Measurements from ENCODE around the gene PGM2.
"Not testable (repeated sequence)": the region's sequence is repeated elsewhere in the genome, so short reads cannot be mapped to it uniquely, and the experiment has no call there.

Gene PGM2

DNA sequence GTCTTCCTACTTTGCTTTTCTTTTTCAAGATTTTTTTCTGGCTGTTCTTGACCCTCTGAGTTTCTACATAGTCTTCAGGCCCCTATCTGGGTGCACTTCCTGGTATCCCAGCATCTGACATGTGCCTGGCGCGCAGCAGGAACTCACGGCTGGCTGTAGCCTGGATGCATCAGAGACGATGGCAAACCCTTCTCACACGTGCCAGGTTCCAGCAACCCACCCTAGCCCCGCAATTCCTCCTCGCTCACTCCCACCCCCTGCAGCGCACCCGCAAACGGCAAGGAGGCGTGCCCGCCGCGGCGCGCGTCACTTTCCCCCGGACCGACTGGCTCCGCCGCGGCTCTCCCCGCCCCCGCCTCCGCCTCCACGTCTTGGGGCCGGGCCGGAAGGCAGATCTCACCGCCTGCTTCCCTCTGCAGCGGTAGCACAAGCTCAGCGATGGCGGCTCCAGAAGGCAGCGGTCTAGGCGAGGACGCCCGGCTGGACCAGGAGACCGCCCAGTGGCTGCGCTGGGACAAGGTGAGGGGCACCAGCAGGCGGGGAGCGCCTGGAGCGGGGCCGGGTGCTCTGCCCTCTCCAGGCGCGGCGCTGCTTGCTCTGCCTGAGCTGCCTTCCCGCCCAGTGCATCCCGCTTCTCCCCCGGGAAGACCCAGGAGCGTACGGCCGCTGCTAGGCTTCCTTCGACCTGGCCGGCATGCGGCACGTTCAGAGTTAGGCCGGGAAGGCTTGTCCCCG, at the start of gene PGM2:
TSS of gene PGM2 (plus strand) at position 392 of the 735 bp plus-strand sequence. CDS start at position 439, 47 bp downstream.
- peak; percentile 81 for DNase-seq (ENCODE audit: low spot score)

DNA sequence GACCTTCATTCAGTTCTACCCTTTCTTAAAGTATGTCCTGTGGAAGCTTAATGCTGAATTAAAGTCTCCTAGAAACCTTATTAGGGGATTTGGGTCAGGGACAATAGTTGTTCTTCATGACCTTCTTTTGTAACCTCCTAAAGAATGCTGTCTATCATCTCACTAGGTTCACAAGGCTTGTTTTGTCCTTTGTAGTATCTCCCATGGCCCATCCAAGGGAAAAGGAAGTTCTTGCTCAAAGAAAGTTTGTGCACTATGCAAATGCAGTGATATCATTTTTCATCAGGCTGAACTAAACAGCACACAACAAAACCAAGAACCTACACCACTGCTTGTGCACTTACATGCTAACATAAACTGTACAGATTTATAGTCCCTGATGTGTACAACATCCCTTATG, 46.6 kb upstream of the PGM2 start:
- no peak for DNase-seq (ENCODE audit: low spot score)

DNA sequence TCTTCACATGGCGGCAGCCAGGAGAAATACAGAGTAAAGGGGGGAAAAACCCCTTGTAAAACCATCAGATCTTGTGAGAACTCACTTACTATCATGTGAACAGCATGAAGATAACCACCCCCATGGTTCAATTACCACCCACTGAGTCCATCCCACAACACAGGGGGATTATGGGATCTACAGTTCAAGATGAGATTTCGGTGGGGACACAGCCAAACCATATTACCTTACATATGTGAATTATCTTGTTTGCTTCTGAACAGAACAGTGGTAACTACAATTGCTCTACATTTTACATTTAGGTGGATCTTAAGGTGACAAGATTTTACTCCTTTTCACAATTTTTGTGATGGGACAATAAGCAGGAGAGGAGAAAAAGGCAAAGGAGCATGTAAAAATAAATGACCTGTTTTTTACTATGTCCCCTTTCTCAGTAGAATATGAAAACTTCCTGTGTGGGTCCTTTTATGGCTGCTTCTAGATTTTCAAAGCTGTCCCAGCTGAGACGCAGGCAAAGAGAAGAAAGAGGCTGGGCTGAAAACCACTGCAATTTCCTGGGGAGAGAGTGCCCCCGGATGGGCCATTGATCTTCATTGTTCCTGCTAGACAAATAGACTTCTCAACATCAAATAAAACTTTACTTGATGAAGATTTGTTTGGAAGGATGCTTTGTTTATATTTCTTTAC, 45.9 kb upstream of the PGM2 start:
- no peak for DNase-seq (ENCODE audit: low spot score)

DNA sequence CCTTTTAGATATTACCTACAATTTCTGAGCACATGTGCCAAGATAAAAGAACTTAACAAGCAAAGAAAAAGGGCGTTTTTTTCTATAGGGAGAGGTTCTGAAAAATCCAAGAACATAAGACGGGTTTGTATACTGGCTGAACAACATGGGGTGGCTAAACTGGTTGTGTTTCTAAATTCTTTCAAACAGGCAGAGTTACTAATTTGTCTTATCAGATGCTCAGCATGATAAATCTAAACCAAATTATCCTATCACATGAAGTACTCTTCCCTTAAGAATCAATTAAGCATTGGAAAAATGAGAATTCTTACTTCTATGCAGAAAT, 45.4 kb upstream of the PGM2 start:
- no peak for DNase-seq (ENCODE audit: low spot score)

DNA sequence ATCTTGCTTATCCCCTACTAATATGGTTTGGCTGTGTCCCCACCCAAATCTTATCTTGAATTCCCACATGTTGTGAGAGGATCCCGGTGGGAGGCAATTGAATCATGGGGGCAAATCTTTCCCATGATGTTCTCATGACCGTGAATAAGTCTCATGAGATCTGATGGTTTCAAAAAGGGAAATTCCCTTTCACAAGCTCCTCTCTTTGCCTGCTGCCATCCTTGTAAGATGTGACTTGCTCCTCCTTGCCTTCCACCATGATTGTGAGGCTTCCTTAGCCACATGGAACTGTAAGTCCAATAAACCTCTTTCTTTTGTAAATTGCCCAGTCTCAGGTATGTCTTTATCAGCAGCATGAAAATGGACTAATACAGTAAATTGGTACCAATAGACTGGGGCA, 40.2 kb upstream of the PGM2 start:
- DNase-seq (ENCODE audit: low spot score) = not testable (repeated sequence)

DNA sequence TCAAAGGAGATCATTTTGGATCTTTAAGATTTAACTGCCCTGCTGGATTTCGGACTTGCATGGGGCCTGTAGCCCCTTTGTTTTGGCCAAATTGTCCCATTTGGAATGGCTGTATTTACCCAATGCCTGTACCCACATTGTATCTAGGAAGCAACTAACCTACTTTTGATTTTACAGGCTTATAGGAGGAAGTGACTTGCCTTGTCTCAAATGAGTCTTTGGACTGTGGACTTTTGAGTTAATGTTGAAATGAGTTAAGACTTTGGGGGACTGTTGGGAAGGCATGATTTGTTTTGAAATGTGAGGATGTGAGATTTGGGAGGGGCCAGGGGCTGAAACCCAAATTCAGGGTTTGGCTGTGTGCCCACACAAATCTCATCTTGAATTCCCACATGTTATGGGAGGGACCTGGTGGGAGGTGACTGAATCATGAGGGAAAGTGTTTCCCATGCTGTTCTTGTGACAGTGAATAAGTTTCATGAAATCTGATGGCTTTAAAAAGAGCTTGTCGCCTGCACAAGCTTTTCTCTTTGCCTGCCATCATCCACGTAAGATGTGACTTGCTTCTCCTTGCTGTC, 38.5 kb upstream of the PGM2 start:
- not testable (repeated sequence) for DNase-seq (ENCODE audit: low spot score)

DNA sequence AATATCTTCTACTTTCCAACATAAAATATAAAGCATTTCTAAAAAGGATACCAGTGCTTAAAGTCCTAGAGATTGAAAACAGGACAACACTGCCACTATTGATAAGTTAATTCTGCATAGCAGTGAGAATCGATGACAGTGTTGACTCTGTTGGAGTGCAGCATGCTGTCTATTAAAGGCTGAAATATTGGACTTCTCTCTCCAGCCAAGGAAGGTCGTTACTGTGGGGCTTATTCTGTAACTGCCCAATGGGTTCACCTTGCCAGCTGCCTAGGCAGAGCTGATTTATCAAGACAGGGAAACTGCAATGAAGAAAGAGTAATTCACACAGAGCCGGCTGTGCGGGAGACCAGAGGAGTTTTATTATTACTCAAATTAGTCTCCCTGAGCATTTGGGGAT, 37.7 kb upstream of the PGM2 start:
- DNase-seq (ENCODE audit: low spot score) = no peak

DNA sequence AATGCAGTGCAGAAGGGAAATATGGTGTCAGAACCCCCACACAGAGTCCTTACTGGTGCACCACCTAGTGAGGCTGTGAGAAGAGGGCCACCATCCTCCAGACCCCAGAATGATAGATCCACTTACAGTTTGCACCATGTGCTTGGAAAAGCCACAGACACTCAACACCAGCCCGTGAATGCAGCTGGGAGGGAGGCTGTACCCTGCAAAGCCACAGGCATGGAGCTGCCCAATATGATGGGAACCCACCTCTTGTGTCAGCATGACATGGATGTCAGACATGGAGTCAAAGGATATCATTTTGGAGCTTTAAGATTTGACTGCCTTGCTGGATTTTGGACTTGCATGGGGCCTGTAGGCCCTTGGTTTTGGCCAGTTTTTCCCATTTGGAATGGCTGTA, 34.2 kb upstream of the PGM2 start:
- no peak for DNase-seq (ENCODE audit: low spot score)

DNA sequence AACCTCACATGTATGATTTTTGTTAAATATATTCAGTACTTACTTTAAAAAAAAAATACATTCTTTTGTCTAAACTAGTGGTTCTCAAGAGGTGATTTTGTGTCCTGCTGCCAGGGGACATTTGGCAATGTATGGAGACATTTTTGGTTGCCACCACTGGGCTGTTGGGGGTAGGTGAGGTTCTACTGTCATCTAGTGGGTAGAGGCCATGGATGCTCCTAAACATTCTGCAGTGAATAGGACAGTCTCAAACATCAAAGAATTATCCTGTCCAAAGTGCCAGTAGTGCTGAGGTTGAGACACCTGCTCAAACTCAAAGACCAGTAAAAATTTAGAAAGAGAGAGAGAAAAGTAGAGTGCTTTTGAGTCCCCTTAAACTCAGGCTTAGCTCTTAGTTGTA, 32.9 kb upstream of the PGM2 start:
- peak; percentile 11 for DNase-seq (ENCODE audit: low spot score)

DNA sequence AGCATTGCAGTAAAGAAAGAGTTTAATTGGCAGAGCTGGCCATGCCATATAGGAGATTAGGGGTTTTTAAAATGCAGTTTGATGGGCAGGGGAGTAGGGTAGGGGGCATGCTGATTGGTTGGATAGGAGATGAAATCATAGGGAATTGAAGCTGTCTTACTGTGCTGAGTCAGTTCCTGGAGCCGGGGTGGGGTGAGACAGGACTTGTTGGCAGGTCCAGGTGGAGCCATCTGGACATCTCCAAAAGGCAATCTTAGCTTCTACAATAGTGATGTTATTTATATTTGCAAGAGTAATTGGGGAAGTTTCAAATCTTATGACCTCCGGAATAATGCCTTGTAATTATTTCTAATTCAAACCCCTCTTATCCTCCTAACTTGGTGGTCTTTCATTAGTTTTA, 32.4 kb upstream of the PGM2 start:
- no peak for DNase-seq (ENCODE audit: low spot score)

DNA sequence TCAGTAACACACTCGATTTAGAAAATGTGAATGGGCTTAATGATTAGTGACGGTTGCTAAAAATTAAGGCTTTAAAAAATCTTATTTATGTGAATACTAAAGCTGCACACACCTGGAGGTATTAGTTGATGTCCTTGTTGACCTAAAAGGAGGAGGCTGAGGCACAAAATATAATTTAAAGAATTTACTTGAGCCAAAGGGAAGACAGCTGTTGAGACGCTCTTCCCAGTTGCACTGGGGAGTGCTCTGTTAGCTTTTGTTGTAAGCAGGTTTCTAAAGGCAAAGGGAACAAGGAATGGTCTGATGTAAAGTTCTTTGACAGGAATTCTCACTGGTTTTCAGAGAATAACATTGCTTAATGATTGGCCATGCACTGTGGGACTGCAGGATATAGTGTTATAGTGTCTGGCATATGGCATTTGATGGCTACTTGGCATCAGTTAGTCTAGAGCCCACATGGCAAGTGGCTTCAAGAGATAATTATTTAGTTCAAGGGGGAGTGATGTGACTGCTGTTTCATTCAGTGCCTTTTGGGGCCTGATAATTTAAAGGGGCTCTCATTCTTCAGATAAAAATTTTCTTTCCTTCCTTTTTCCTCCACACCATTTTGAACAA, 30.8 kb upstream of the PGM2 start:
- no peak for DNase-seq (ENCODE audit: low spot score)

DNA sequence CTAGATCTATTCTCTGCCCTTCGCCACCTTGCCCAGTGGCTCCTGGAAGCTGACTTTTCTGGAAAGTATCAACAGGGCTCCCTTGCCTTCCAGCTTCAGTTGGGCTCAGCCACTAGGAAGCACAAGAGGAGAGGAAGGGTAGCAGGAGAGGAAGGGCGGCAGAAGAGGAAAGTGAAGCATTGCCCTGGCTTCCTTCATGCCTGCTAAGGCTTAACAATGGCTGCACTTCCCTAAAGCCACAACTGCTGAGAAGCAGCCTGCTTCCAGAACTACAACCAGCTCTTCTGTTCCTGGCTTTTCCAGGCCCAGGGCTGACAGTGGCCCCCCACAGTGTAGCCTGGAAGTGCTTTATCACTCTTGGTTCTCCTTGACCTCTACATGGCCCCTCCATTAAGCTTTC, 29.1 kb upstream of the PGM2 start:
- DNase-seq (ENCODE audit: low spot score) = no peak

DNA sequence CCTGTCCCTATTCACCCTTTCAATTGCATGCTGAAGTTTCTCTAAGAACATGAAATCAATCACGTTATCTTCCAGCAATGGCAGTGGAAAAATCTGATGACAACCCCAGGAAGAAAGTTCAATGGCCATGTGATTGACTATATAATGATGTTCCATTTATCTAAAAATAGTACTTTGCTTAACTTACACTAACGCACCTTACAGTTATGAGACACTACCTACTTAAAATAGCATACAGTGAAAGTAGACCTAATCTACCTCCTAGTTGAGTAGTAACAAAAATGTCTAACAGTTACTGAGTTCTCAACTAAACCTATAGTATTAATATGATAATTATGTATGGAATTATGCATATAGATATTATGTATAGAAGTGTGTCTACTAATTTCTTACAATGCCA, 28.6 kb upstream of the PGM2 start:
- no peak for DNase-seq (ENCODE audit: low spot score)

DNA sequence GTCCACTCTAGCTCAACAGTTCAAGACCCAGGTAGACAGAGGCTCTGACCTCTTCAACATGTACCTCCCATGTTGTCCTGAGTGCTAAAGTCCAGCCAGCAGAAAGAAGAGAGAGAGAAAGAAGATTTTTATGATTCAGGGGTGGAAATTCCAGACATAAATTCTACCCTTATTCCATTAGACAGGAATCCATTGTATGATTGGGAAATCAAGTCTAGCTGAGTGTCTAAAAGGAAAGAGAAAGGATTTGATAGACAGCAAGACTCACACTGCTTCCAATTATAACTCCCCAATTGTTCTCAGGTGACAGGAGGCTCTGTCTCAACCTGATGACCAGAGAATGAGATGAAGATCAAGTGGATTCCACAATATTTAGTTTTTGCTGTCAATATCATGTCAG, 27.9 kb upstream of the PGM2 start:
- DNase-seq (ENCODE audit: low spot score) = no peak

DNA sequence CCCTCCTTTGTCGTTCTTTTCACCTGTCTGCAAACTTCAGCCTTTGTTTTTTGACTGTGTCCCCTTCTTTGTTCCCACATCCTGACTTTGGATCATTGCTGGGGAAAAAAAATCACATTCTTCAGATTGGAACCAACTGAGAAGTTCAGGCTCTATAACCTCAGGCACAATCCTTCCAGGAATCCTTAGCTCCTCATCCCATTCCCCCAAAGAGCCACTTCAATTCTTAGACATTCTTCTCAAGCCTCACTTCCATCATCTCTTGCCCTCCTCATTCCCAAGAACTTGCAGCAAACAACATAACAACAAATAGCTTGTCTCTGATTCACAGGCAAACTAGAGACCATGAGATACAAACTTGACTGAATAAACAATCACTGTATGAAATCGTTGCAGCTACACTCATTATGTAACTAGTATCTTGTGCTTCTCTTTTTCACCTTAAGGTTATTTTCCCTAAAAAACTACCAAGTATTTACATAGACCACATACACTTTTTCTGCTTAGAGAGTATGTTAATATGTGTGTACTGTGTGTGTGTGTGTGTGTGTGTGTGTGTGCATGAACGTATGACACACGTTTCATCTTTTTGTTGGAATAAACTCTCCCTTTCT, 26.4 kb upstream of the PGM2 start:
- DNase-seq (ENCODE audit: low spot score) = peak; percentile 15

DNA sequence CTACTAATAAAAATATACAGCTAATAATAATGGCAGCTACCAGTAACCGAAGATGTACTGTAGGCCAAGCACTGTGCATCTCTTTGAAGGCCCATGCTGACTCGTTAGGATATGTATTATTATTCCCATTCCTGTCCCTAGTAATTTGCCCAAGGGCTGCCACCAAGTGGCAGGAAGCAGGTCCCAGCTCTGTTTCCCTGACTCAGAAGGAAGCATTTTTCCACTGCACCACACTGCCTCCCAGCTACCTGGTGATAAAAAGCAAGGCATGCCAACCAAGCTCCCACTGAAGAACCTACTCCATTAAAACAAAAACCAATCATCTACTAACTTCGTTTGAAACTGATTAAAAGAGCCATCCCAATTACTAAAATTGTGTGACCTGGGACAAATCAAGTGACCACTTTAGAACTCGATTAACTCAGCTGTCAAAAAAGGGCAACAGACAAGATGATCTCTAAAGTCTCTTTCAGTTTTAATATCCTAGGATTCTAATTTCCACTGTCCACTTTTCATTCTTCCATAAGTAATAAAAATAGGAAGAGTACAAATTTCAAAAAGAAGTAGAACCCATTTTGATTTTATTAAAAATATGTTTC, 24.3 kb upstream of the PGM2 start:
- peak; percentile 25 for DNase-seq (ENCODE audit: low spot score)

DNA sequence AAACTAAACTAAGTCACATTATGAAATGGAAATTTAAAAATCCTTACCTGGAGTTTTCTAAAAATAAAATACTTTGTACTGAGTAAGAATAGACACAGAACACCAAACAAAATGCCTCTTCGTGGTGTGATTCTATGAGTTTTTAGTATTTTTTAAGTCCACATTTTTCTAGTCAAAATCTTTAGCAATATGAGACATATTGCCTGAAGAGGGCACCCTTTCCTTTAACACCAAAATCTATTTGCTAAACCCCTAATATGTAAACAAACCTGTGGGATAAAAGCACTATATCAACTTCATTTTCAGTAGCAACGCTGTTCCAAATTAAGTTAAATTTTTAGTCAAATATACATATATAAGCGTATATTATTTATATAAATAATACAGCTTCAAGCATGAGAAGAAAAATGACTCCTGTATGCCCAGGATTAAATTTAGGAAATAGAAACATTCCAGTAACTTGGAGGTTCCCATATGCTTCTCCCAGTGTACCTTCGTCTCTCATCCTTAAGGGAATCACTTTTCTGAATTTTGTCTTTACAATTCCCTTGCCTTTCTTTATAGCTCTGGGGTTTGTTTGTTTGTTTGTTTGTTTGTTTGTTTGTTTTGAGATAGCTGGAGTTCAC, 23.0 kb upstream of the PGM2 start:
- DNase-seq (ENCODE audit: low spot score) = no peak

DNA sequence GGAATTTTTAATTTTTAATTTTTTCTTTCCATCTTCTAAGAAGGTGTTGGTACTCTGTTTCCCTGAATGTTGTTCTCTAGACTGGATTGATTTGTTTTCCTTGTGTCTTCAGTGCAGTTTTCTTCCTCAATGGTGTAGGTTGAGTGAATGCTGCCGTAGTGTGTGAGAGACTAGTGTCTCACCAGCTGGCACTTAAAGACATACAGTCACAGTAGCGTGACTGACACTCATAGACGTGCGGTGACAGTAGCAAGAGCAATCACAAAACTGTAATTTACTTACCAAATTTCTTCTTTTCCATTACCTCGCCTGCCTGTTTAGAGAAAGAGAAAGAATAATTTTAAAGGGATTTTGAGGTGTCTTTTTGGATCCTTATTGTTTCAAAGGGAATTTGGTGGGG, 21.4 kb upstream of the PGM2 start:
- no peak for DNase-seq (ENCODE audit: low spot score)

DNA sequence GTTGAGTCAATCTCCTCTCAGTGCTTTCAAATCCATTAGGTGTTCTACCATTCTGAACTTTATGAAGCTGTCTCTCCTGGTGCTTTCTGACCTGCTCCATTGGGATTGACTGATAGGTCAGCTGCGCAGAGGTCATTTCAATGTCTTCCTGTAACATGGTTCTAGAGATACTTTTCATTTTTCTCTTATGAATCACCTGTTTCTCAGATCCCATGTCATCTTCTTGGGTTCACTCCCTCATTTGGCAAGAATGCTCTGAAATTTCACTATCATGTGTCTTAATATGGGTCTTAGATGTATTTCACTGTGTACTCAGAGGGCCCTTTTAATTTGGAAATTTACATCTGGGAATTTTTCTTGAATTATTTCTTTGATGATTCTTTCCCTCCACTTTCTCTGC, 13.8 kb upstream of the PGM2 start:
- peak; percentile 65 for DNase-seq (ENCODE audit: low spot score)

DNA sequence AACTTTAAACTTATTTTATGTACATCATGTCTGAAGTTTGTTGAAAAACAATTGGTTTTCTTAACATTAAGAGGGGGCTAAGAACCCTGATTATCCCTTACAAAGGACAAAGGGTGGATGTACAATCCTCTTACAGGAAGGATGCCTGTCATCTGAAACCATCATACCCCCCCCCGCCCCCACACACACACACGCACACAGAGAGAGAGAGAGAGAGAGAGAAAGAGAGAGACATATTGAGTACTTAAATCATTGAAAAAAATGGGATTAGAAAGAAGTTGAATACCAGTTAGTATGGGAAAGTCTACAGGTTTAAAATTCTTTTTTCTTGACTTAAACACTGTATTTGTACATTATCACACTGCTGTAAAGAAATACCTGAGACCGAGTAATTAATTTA, 10.9 kb upstream of the PGM2 start:
- DNase-seq (ENCODE audit: low spot score) = no peak

DNA sequence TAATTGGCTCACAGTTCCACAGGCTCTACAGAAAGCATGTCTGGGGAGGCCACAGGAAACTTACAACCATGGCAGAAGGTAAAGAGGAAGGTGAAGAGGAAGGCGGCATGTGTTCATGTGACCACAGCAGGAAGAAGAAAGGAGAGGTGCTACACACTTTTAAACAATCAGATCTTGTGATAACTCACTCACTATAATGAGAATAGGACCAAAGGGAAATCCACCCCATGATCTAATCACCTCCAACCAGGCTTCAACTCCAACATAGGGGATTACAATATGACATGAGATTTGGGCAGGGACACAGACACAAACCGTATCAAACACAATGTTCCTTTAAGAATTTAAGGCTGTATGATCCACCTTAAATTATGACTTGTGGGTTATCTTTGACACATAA, 10.5 kb upstream of the PGM2 start:
- no peak for DNase-seq (ENCODE audit: low spot score)

DNA sequence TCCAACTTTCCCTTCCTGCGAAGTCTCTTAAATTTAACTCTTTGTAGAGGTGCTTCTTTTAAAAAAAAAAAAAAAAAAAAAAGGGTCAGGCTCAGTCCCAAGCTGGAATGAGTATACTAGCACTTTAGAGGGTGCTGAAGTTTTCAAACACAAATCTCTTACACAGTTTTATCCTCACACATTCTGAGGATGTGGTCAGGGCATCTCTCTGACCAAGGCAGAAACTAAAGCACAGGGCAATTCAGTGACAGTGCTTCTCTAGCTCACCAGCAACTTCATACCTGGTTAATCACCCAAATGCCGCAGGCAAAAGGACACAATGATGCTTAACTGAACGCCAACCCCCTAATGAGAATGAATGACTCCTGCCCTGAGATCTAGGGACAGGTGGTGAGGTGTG, 9.8 kb upstream of the PGM2 start:
- no peak for DNase-seq (ENCODE audit: low spot score)

All from hepatic stellate cell (primary cell).